Upper lobe of right lung (tissue), 1 donor: ENCODE results near the gene RIN3. TPM values are rescaled to one million over a fixed set of nuclear protein-coding genes. Genes with fewer than 3 reads are reported as not detected.

Source experiments
- ATAC-seq: fragments of 200-7000 bp; cut with Tn5 transposase; one replicate; pipeline ENCODE4 v1.9.1; 2020; ENCODE audit warnings: mild to moderate bottlenecking, moderate library complexity
- DNase-seq: peaks from one replicate; pipeline ENCODE4 v3.0.0-alpha.2; 2020
- H3K27ac ChIP-seq: fragments of 200-600 bp; one replicate; pipeline ENCODE4 v1.8.0; 2022
- H3K27me3 ChIP-seq: fragments of 200-600 bp; one replicate; pipeline ENCODE4 v1.8.0; 2022; ENCODE audit warnings: mild to moderate bottlenecking
- H3K36me3 ChIP-seq: fragments of 200-600 bp; one replicate; pipeline ENCODE4 v1.8.0; 2022
- H3K4me1 ChIP-seq: fragments of 200-600 bp; one replicate; pipeline ENCODE4 v1.8.0; 2022
- H3K4me3 ChIP-seq: fragments of 200-600 bp; one replicate; pipeline ENCODE4 v1.8.0; 2022; ENCODE audit warnings: mild to moderate bottlenecking
- H3K9me3 ChIP-seq: fragments of 200-600 bp; one replicate; pipeline ENCODE4 v1.8.0; 2022
- intact Hi-C: fragments of 100-400 bp; cut with DNase I; formaldehyde crosslinking; loops from one replicate; pipeline ENCODE4 v1.11.0; 2022
- total RNA-seq: library from RNA; stranded (reverse); fragmentation: NEBNext Ultra II Directional; extraction: Animal tissue kit (Norgen Biotek cat#: 25700); gene quantifications from one replicate; pipeline ENCODE4 v1.2.1, GENCODE V29; 2021
- TF ChIP-seq, protein P1 (sequence below): fragments of 200-600 bp; IDR thresholded peaks from one replicate; pipeline ENCODE4 v1.8.0; 2022; ENCODE audit warnings: antibody characterized with exemption
- donor health status: DM: no; HTN: yes; CAD: no; lungs with severe emphysema.

Gene RIN3
- total RNA-seq, 1 donor from 2014 or later = 56.0 TPM

DNA sequence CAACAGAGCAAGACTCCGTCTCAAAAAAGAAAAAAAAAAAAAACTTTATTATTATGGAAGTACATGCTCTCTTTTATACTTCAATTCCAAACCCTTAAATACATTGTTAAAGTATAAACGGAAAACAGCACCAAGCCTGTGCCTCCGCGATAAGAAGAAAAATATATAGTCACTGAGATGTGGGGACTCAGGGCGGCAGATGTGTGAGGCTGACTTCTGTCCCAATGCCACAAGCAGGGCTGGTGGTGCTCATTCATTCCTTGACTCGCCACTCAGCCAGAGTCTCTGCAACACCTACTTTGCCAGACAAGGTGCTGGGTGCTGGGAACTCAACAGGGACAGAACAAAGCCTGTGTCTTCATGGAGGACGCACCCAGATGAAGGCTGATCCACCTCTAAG lies 221.0 kb downstream of the RIN3 start:
- Histone ChIP-seq H3K9me3 (no peaks in the 10 kb centered on the region), H3K27me3 (no peaks in the 10 kb centered on the region), H3K4me1 (peaks cover 12% of the 10 kb centered on the region), H3K27ac (no peak overlapping the region), H3K36me3 (peaks cover 13% of the 10 kb centered on the region), H3K4me3 (no peak overlapping the region)
- TF ChIP-seq, protein P1, sequence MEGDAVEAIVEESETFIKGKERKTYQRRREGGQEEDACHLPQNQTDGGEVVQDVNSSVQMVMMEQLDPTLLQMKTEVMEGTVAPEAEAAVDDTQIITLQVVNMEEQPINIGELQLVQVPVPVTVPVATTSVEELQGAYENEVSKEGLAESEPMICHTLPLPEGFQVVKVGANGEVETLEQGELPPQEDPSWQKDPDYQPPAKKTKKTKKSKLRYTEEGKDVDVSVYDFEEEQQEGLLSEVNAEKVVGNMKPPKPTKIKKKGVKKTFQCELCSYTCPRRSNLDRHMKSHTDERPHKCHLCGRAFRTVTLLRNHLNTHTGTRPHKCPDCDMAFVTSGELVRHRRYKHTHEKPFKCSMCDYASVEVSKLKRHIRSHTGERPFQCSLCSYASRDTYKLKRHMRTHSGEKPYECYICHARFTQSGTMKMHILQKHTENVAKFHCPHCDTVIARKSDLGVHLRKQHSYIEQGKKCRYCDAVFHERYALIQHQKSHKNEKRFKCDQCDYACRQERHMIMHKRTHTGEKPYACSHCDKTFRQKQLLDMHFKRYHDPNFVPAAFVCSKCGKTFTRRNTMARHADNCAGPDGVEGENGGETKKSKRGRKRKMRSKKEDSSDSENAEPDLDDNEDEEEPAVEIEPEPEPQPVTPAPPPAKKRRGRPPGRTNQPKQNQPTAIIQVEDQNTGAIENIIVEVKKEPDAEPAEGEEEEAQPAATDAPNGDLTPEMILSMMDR = no peak
- no peak for DNase-seq
- intact Hi-C loops = no loop called here
- no peak for ATAC-seq

DNA sequence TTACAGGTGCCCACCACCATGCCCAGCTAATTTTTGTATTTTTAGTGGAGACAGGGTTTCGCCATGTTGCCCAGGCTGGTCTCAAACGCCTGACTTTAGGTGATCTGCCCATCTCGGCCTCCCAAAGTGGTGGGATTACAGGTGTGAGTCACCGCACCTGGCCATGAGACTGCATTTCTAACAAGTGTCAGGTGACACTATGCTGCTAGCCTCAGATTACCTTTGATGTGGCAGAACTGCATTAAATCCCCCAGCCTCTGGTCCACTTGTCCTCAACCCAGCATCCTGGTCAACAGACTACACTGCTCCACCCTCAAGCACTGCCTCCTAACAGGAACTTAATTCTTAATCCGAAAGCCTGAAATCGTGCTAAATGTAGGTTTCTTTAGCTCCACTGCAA lies 221.8 kb downstream of the RIN3 start:
- Histone ChIP-seq H3K36me3 (peaks cover 17% of the 10 kb centered on the region), H3K4me3 (no peak overlapping the region), H3K9me3 (no peaks in the 10 kb centered on the region), H3K27ac (no peak overlapping the region), H3K4me1 (peaks cover 12% of the 10 kb centered on the region), H3K27me3 (no peaks in the 10 kb centered on the region)
- no peak for DNase-seq
- ATAC-seq = no peak
- intact Hi-C loops = no loop called here
- TF ChIP-seq, protein P1 = no peak

DNA sequence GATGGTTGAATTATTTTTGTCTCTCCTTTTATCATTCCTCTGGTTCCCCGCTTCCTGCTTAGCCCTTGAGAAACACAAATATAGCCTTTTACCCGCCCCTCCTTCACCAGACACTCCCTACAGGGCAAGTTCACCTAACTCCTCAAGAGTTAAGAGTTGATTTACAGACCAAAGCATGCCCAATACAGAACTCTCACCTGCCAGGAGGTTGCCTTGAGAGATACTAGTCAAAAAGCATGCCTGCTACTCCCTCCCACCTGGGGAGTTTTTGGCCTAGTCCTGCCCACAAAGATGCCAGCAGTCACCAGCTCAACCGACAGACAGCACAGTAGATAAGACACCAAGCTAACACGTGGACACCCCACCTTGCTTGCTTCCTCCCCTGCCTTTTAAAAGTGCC lies 223.6 kb downstream of the RIN3 start:
- Histone ChIP-seq H3K4me3 (no peak overlapping the region), H3K9me3 (no peaks in the 10 kb centered on the region), H3K27me3 (no peaks in the 10 kb centered on the region), H3K27ac (no peak overlapping the region), H3K4me1 (peaks cover 12% of the 10 kb centered on the region), H3K36me3 (peaks cover 9% of the 10 kb centered on the region)
- DNase-seq (no peak), ATAC-seq (peak; percentile 88)
- intact Hi-C loops = no loop called here
- TF ChIP-seq, protein P1 = no peak

DNA sequence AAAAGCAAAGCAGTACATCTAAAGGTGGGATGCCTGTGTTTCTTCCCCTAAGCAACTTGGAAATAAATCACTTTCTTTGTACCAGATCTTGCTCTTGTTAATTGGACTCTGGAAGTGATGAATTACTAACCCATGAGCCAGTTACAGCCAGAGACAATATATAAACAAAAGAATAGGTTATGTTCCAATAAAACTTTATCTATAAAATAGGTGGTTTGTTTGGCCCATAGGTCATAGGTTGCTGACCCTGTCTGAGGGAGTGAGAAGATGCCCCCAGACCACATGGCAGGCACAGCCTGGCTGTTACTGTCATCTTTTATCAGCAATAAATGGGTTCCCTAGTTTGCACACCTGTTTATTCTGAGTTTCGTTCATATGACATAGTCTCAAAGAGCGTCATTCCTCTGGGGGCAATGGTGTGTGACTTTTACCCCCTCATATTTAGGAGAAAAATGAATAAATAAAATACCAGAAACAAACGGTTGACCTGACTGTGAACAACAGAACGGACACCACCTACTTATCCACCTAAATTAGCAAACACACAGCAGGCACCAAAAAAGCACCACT lies 224.1 kb downstream of the RIN3 start:
- H3K27ac ChIP-seq = no peak overlapping the region
- no peaks in the 10 kb centered on the region for H3K9me3 ChIP-seq
- no peaks in the 10 kb centered on the region for H3K27me3 ChIP-seq
- TF ChIP-seq, protein P1 = no peak
- peaks cover 7% of the 10 kb centered on the region for H3K36me3 ChIP-seq
- no peak for ATAC-seq
- DNase-seq = no peak
- no peak overlapping the region for H3K4me3 ChIP-seq
- intact Hi-C loops = no loop called here
- peaks cover 12% of the 10 kb centered on the region for H3K4me1 ChIP-seq

Other genes starting within 250 kb of the RIN3 start
- gene SLC24A4, start 190.6 kb upstream of the RIN3 start, total RNA-seq = 1.6 TPM
- 140 TPM for gene LGMN, start 234.8 kb downstream of the RIN3 start, total RNA-seq